OCI-LY7 (cell line): ENCODE results near the gene ABCC1. TPM values are rescaled to one million over a fixed set of nuclear protein-coding genes. Genes with fewer than 3 reads are reported as not detected.

Experiments used
- BruUV-seq: library from RNA; stranded (reverse); fragments of 400-500 nt; replicated peaks from 2 replicates; lab custom pipeline; 2021; lab: Mats Ljungman, UMichigan
- CTCF ChIA-PET: fragments of 300-600 bp; sonication (Branson Sonifier 250); formaldehyde crosslinking; loops from one replicate; lab custom pipeline; 2022; ENCODE audit warnings: antibody characterized with exemption; ENCODE audit not compliant: unreplicated experiment; lab: Charles Lee
- POLR2A ChIA-PET: fragments of 300-600 bp; sonication (Branson Sonifier 250); formaldehyde crosslinking; loops from one replicate; lab custom pipeline; 2022; ENCODE audit warnings: antibody characterized with exemption; lab: Charles Lee
- DNase-seq: peaks from one replicate; pipeline ENCODE4 v3.0.0-alpha.2; 2015; ENCODE audit warnings: low spot score
- H2AFZ ChIP-seq: fragments of 200-600 bp; sonication (generic), shearing (Covaris generic); 2 replicates; pipeline ENCODE4 v1.6.1; 2014; ENCODE audit warnings: mild to moderate bottlenecking, antibody characterized with exemption, low read length, moderate library complexity
- H3K27ac ChIP-seq: fragments of 200-600 bp; sonication (generic); 2 replicates; pipeline ENCODE4 v1.5.1; 2014; ENCODE audit warnings: mixed run types, low read depth, mild to moderate bottlenecking, moderate library complexity, low read length, inconsistent platforms; ENCODE audit not compliant: poor library complexity, severe bottlenecking
- H3K36me3 ChIP-seq: fragments of 200-600 bp; sonication (generic); 2 replicates; pipeline ENCODE4 v1.6.1; 2014; ENCODE audit warnings: mild to moderate bottlenecking, antibody characterized with exemption, low read length, moderate library complexity, mixed read lengths; ENCODE audit not compliant: insufficient read depth
- H3K4me1 ChIP-seq: fragments of 200-600 bp; sonication (generic); 2 replicates; pipeline ENCODE4 v1.5.1; 2014; ENCODE audit warnings: mild to moderate bottlenecking, low read length; ENCODE audit not compliant: insufficient read depth, poor library complexity, severe bottlenecking
- H3K4me2 ChIP-seq: fragments of 200-600 bp; sonication (generic); 2 replicates; pipeline ENCODE4 v1.6.1; 2014; ENCODE audit warnings: mild to moderate bottlenecking, low read length
- H3K4me3 ChIP-seq: fragments of 200-600 bp; sonication (generic); 2 replicates; pipeline ENCODE4 v1.5.1; 2014; ENCODE audit warnings: mild to moderate bottlenecking, low read depth, low read length; ENCODE audit not compliant: poor library complexity, severe bottlenecking
- H3K79me2 ChIP-seq: fragments of 200-600 bp; sonication (generic); 2 replicates; pipeline ENCODE4 v1.6.1; 2016; ENCODE audit warnings: low read depth, mild to moderate bottlenecking, low read length, moderate library complexity, mixed read lengths; ENCODE audit not compliant: insufficient read depth
- H3K9me2 ChIP-seq: fragments of 200-600 bp; sonication (generic); 2 replicates; pipeline ENCODE4 v1.6.1; 2016; ENCODE audit warnings: mild to moderate bottlenecking, low read length, mixed read lengths; ENCODE audit not compliant: insufficient read depth
- H3K9me3 ChIP-seq: fragments of 200-600 bp; sonication (generic); 2 replicates; pipeline ENCODE4 v1.6.1; 2014; ENCODE audit warnings: mild to moderate bottlenecking, mixed run types, low read length, mixed read lengths
- H4K20me1 ChIP-seq: fragments of 200-600 bp; sonication (generic); 2 replicates; pipeline ENCODE4 v1.6.1; 2014; ENCODE audit warnings: mild to moderate bottlenecking, antibody characterized with exemption, low read length, moderate library complexity, mixed read lengths; ENCODE audit not compliant: insufficient read depth
- EZH2phosphoT487 ChIP-seq: fragments of 200-600 bp; sonication (generic); IDR thresholded peaks from 2 replicates; pipeline ENCODE4 v1.6.1; 2018; ENCODE audit warnings: low read depth, borderline replicate concordance, mild to moderate bottlenecking, mixed run types, antibody characterized with exemption, low read length, moderate library complexity, mixed read lengths
- intact Hi-C: fragments of 100-400 bp; cut with micrococcal nuclease; formaldehyde crosslinking; loops from one replicate; pipeline ENCODE4 v1.10.0; 2022; ENCODE audit not compliant: unreplicated experiment
- total RNA-seq, 2 experiments: library from RNA; depleted of rRNA in 1 of 2; stranded (reverse); fragments of >200 nt in 1 of 2; shearing (Covaris generic) in 1 of 2; gene quantifications; 2 replicates each; pipeline ENCODE4 v1.2.3, GENCODE V29; 2014 to 2022
- TF ChIP-seq, protein P1 (sequence below): fragments of 200-600 bp; sonication (generic); conservative IDR thresholded peaks from 2 replicates; pipeline ENCODE4 v1.5.1; 2014; ENCODE audit warnings: mild to moderate bottlenecking, antibody characterized with exemption, low read length, moderate library complexity, mixed read lengths

The ABCC1 gene
- total RNA-seq, 2 experiments from 2014 or later = 39.9 to 71.8 TPM

GRCh38 chr16:16164243-16164642, 214.8 kb downstream of the ABCC1 start:
- BruUV-seq = no TSS peak
- Histone ChIP-seq H3K4me3 (no peak overlapping the region), H3K27ac (no peak overlapping the region), H3K36me3 (no peaks in the 10 kb centered on the region), H3K9me3 (no peaks in the 10 kb centered on the region), H4K20me1 (no peaks in the 10 kb centered on the region), H3K4me1 (no peaks in the 10 kb centered on the region), H3K9me2 (no peaks in the 10 kb centered on the region), H2AFZ (no peak overlapping the region), H3K4me2 (no peak overlapping the region), H3K79me2 (no peaks in the 10 kb centered on the region)
- POLR2A ChIA-PET = no interaction called here
- intact Hi-C loops = no loop called here
- CTCF ChIA-PET = no interaction called here
- TF ChIP-seq, protein P1, sequence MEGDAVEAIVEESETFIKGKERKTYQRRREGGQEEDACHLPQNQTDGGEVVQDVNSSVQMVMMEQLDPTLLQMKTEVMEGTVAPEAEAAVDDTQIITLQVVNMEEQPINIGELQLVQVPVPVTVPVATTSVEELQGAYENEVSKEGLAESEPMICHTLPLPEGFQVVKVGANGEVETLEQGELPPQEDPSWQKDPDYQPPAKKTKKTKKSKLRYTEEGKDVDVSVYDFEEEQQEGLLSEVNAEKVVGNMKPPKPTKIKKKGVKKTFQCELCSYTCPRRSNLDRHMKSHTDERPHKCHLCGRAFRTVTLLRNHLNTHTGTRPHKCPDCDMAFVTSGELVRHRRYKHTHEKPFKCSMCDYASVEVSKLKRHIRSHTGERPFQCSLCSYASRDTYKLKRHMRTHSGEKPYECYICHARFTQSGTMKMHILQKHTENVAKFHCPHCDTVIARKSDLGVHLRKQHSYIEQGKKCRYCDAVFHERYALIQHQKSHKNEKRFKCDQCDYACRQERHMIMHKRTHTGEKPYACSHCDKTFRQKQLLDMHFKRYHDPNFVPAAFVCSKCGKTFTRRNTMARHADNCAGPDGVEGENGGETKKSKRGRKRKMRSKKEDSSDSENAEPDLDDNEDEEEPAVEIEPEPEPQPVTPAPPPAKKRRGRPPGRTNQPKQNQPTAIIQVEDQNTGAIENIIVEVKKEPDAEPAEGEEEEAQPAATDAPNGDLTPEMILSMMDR = no peak
- no peak for TF ChIP-seq EZH2phosphoT487
- no peak for DNase-seq

- Histone ChIP-seq H3K9me3 (no peaks in the 10 kb centered on the region), H3K79me2 (no peaks in the 10 kb centered on the region), H3K27ac (no peak overlapping the region), H2AFZ (no peak overlapping the region), H3K9me2 (no peaks in the 10 kb centered on the region), H3K36me3 (no peaks in the 10 kb centered on the region), H3K4me2 (no peak overlapping the region), H3K4me1 (no peaks in the 10 kb centered on the region), H3K4me3 (no peak overlapping the region), H4K20me1 (no peaks in the 10 kb centered on the region)
- intact Hi-C loops = no loop called here
- TF ChIP-seq, protein P1 = no peak
- TF ChIP-seq EZH2phosphoT487 = no peak
- no peak for DNase-seq
- BruUV-seq = no TSS peak
- POLR2A ChIA-PET = no interaction called here
- CTCF ChIA-PET = no interaction called here
Observed at GRCh38 chr16:16166085-16166484, 216.7 kb downstream of the ABCC1 start.

DNA sequence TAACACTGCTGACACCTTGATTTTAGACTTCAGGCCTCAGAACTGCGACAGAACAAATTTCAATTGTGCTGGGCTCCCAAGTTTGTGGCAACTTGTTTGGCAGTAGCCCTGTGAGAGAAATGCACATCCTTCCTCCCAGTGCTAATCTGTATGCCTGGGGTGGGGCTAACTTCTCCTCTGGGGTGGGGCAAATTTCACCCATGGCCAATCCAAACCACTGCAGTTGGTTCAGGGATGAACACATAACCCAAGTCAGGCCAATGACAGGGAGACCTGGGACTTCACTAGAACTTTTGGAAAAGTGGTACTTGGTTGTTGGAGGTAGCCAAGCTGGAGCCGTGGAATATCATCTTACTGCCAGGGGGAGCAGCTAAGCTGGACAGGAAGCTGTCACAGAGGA, 217.5 kb downstream of the ABCC1 start:
- POLR2A ChIA-PET = interaction anchor here (0.9 kb wide), 1 partner anchor 10 kb away, joined by 3 read pairs; no protein-coding TSS in a partner anchor
- no peaks in the 10 kb centered on the region for H3K79me2 ChIP-seq
- BruUV-seq = no TSS peak

More for the DNA sequence above, 217.5 kb downstream of the ABCC1 start:
- H3K27ac ChIP-seq = no peak overlapping the region
- H3K9me3 ChIP-seq = no peaks in the 10 kb centered on the region
- no peaks in the 10 kb centered on the region for H3K9me2 ChIP-seq
- no peak overlapping the region for H3K4me2 ChIP-seq
- no peaks in the 10 kb centered on the region for H3K36me3 ChIP-seq
- intact Hi-C loops = no loop called here
- no peaks in the 10 kb centered on the region for H3K4me1 ChIP-seq
- TF ChIP-seq EZH2phosphoT487 = no peak
- TF ChIP-seq, protein P1 = no peak
- H4K20me1 ChIP-seq = no peaks in the 10 kb centered on the region
- CTCF ChIA-PET = interaction anchor here (1.0 kb wide), 1 partner anchor 62 kb away, joined by 4 read pairs; no protein-coding TSS in a partner anchor
- no peak overlapping the region for H2AFZ ChIP-seq
- no peak overlapping the region for H3K4me3 ChIP-seq
- no peak for DNase-seq
